Measurements from ENCODE around the gene COL15A1. TPM values are rescaled to one million over a fixed set of nuclear protein-coding genes. Genes with fewer than 3 reads are reported as not detected.

The COL15A1 gene
- total RNA-seq, 1 donor from 2014 or later, result 8.0 TPM

DNA sequence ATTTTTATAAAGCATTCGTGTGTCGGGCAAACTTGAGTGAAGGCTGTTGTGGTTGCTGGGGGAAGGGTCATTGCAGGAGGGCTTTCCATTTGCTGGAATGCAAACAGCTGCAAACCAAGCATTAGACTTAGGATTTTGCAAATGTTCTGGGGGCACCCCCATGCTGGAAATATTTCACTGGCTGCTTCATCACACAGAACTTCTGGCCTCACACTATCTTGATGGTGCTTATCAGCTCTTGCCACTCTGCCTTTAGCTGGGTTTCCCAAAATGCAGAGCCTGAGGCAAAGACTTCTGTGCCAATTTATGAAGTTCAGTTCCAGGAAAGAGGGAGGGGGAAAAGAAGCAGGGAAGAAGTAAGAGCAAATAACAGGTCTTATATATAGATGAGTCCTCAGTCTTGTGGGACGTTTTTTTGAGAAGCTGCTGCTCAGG, 8.6 kb upstream of the COL15A1 start:
- ATAC-seq, result no peak
- H3K36me3 ChIP-seq, result no peaks in the 10 kb centered on the region
- TF ChIP-seq, protein P1, sequence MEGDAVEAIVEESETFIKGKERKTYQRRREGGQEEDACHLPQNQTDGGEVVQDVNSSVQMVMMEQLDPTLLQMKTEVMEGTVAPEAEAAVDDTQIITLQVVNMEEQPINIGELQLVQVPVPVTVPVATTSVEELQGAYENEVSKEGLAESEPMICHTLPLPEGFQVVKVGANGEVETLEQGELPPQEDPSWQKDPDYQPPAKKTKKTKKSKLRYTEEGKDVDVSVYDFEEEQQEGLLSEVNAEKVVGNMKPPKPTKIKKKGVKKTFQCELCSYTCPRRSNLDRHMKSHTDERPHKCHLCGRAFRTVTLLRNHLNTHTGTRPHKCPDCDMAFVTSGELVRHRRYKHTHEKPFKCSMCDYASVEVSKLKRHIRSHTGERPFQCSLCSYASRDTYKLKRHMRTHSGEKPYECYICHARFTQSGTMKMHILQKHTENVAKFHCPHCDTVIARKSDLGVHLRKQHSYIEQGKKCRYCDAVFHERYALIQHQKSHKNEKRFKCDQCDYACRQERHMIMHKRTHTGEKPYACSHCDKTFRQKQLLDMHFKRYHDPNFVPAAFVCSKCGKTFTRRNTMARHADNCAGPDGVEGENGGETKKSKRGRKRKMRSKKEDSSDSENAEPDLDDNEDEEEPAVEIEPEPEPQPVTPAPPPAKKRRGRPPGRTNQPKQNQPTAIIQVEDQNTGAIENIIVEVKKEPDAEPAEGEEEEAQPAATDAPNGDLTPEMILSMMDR (IDR thresholded peaks at IDR 0.05), result no peak
- H3K27ac ChIP-seq, result no peak overlapping the region
- H3K27me3 ChIP-seq (ENCODE audit: low read depth), result no peaks in the 10 kb centered on the region
- no peaks in the 10 kb centered on the region for H3K4me1 ChIP-seq
- DNase-seq, result no peak
- intact Hi-C loops (cut with DNase I), result no loop called here
- no peaks in the 10 kb centered on the region for H3K9me3 ChIP-seq
- no peak overlapping the region for H3K4me3 ChIP-seq

- no peaks in the 10 kb centered on the region for H3K9me3 ChIP-seq
- TF ChIP-seq, protein P1 (IDR thresholded peaks at IDR 0.05), result no peak
- no peak for DNase-seq
- peaks cover 15% of the 10 kb centered on the region for H3K4me1 ChIP-seq
- intact Hi-C loops (cut with DNase I), result no loop called here
- ATAC-seq, result no peak
- H3K27me3 ChIP-seq (ENCODE audit: low read depth), result peaks cover 23% of the 10 kb centered on the region
- no peak overlapping the region for H3K27ac ChIP-seq
- H3K4me3 ChIP-seq, result no peak overlapping the region
- no peaks in the 10 kb centered on the region for H3K36me3 ChIP-seq
These were observed 3.4 kb upstream of the COL15A1 start for GRCh38 chr9:98940276-98940675.

GRCh38 chr9:98941946-98942523, 1.7 kb upstream of the COL15A1 start:
- no peaks in the 10 kb centered on the region for H3K36me3 ChIP-seq
- H3K9me3 ChIP-seq, result no peaks in the 10 kb centered on the region
- H3K27ac ChIP-seq, result no peak overlapping the region
- peaks cover 16% of the 10 kb centered on the region for H3K4me1 ChIP-seq
- H3K27me3 ChIP-seq (ENCODE audit: low read depth), result peaks cover 36% of the 10 kb centered on the region
- TF ChIP-seq, protein P1 (IDR thresholded peaks at IDR 0.05), result no peak
- DNase-seq, result no peak
- intact Hi-C loops (cut with DNase I), result no loop called here
- ATAC-seq, result no peak
- H3K4me3 ChIP-seq, result no peak overlapping the region

GRCh38 chr9:98942906-98943681, 613 bp upstream of the COL15A1 start:
- no peaks in the 10 kb centered on the region for H3K36me3 ChIP-seq
- H3K4me3 ChIP-seq, result peak overlapping the region; percentile 57
- ATAC-seq, result no peak
- DNase-seq, result no peak
- no peaks in the 10 kb centered on the region for H3K9me3 ChIP-seq
- peaks cover 16% of the 10 kb centered on the region for H3K4me1 ChIP-seq
- intact Hi-C loops (cut with DNase I), result no loop called here
- TF ChIP-seq, protein P1 (IDR thresholded peaks at IDR 0.05), result no peak
- H3K27ac ChIP-seq, result no peak overlapping the region
- peaks cover 36% of the 10 kb centered on the region for H3K27me3 ChIP-seq (ENCODE audit: low read depth)

GRCh38 chr9:98944057-98944733, 488 bp downstream of the COL15A1 start:
- H3K36me3 ChIP-seq, result no peaks in the 10 kb centered on the region
- DNase-seq, result peak; percentile 57

More at GRCh38 chr9:98944057-98944733, 488 bp downstream of the COL15A1 start:
- H3K9me3 ChIP-seq, result no peaks in the 10 kb centered on the region
- peak; percentile 29 to 34 for ATAC-seq
- TF ChIP-seq, protein P1 (IDR thresholded peaks at IDR 0.05), result no peak
- no peak overlapping the region for H3K27ac ChIP-seq
- intact Hi-C loops (cut with DNase I), result no loop called here
- H3K27me3 ChIP-seq (ENCODE audit: low read depth), result peaks cover 36% of the 10 kb centered on the region
- peak overlapping the region; percentile 57 for H3K4me3 ChIP-seq
- peaks cover 16% of the 10 kb centered on the region for H3K4me1 ChIP-seq

Measured in lower lobe of right lung (tissue), 2 donors.